Activated gamma-delta T cell (primary cell): Measurements from ENCODE around the gene RAPGEF1.

Experiments
- DNase-seq: peaks from one replicate; lab custom pipeline; 2025; lab: John Stamatoyannopoulos, UW

RAPGEF1 gene

GRCh38 chr9:131606896-131607567 is 132.8 kb downstream of the RAPGEF1 start:
- no peak for DNase-seq

GRCh38 chr9:131605770-131606590 is 133.9 kb downstream of the RAPGEF1 start:
- DNase-seq: no peak

- DNase-seq: no peak
These were observed 136.0 kb downstream of the RAPGEF1 start for GRCh38 chr9:131603711-131604439.

- no peak for DNase-seq
These were observed 136.7 kb downstream of the RAPGEF1 start for GRCh38 chr9:131603199-131603598.

- DNase-seq: no peak
These were observed 138.1 kb downstream of the RAPGEF1 start for GRCh38 chr9:131601683-131602181.

- DNase-seq: no peak
These were observed 141.8 kb downstream of the RAPGEF1 start for GRCh38 chr9:131598121-131598520.

DNA sequence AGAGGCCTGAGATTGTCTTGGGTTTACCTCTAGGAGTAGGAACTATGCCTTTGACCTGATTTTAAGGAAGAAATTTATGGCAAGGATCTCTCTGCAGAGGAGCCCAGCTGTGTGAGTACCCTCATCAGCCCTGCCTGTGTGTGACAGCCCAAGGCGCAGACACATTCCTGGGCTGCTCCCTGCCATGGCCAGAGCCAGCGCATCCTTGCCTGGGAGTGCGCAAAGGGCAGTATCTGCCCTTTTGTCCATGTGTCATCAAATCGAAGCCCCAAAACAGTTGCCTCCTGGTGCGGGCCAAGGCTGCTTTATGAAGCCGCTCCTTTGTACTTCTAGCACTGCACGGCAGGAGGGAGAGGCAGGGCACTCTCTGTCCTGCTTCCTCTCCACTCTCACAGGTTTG is 142.6 kb downstream of the RAPGEF1 start:
- DNase-seq: no peak

DNA sequence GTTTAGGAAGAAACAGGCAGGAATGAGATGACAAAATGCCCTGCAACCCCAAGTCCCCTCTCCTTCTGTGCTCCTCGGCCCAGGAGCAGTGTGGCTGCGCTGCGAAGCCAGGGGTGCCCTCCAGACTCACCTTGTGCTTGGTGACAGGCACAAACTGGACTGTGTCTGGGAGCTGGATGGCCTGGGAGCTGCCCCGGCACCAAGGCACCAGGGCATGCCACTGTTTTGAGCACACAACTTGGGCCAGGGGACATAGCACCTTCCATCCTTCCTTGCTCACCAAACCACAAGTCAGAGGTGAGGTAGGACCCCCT is 143.5 kb downstream of the RAPGEF1 start:
- no peak for DNase-seq

GRCh38 chr9:131595696-131596429 is 144.0 kb downstream of the RAPGEF1 start:
- no peak for DNase-seq

- DNase-seq: no peak
These were observed 144.8 kb downstream of the RAPGEF1 start for GRCh38 chr9:131594906-131595665.

GRCh38 chr9:131593936-131594665 is 145.8 kb downstream of the RAPGEF1 start:
- DNase-seq: no peak

DNA sequence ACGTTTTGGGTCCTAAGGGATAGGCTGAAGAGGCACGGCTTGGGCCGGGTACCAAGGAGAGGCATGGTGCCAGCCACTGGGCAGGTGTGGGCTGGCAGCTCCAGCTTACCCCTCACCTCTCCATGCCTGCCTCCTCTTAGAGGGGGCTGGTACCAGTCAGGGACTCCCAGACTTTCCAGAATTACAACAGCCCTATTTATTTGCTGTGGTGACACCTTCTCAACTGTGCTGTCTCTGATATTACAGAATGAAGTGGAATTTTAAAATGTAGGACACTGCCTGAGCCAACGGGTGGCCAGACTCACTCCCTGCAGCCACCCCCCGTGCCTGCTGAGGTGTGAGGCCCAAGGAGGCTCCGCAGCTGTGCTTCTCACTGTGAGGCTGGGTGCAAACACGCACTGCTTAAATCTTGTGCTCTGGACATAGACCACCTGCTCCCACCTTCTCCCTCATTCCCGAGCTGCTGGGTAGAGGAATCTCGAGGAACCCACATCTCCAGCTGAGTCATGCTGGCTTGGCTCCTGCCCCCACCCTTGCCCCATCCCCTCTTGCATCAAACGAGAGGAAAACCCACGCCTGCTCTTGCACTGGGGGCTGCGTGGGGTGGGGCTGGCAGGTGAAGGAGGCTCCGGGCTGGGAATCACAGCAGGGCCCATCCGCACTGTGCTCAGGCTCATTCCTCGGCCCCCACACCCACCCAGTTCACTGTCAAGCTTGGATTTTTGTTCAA is 146.6 kb downstream of the RAPGEF1 start:
- DNase-seq: no peak

DNA sequence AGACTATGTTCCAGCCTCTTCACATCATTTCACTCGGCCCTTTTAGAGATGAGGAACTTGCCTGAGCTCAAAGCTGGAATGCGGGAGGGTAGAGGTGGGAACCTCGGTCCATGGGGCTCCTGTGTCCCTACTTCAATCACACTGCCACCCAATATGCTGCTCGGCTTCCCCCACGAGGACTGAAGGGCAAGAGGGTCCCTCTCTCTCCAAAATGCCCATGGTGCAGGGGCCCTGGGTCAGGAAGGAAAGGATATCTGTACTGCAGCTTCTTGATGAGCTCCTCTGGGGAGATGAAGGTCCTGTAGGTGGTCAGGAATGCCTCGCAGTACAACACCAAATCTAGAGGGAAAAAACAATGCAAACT is 148.0 kb downstream of the RAPGEF1 start:
- no peak for DNase-seq

DNA sequence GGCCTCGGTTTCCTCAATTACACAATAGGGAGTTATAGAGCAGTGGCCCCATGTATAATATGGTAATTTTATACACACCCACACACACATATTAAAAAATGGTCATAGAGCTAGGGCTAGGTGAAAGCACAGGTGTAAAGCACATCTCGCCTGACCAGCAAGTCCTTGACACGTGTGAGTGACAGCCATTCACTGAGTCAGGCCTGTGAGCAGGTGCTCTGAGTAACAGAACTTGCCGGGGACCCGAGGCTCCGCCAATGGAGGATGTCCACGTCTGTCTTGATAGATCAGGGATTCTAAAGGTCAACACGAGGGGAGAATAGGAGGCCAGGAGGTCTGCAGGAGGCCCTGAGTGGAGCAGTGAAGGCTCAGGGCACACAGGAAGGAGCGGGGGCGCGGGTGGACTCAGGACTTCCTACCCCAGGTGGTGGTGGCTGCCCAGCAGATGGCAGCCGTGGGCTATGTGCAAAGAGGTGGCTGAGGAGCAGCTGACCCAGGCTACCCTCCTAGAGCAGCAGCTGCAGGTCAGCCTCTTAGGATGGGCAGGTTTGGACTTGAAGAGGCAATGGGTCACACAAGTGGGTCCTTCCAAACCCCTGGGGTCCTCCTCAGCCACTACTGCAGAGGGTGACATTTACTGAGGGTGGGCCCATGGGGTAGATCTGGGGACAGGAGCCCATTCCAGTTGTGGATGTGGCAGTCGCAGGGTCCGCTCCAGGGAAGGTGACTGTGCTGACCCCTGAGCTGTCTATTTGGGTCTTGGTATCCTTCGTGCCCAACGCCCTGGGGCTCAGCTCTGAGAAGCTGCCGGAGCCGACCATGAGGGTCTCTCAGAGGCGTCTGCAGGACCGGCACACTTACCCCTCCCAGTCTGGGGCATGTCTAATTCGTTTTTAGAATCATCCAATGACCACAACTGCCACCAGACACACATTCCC is 148.7 kb downstream of the RAPGEF1 start:
- DNase-seq: peak; percentile 48

DNA sequence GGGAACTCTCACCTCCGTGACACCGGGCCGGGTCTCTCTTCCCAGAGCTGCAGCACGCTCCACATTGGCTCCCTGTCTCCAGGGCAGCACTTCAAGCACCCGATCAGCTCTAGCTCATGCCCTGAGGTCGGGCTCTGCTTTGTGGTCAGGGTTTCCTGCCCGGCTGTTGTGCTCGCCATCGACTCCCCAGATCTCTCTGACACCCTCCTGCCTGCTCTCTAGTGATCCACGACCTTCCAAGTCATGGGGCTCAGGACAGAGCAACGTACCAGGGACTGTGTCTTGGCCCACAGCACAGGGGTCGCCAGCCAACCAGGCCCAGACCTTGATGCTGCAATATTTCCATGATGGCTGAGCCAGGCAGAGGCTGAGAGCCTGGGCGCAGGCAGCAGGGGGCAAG is 149.4 kb downstream of the RAPGEF1 start:
- DNase-seq: no peak

- DNase-seq: no peak
These were observed 149.9 kb downstream of the RAPGEF1 start for GRCh38 chr9:131589993-131590392.

DNA sequence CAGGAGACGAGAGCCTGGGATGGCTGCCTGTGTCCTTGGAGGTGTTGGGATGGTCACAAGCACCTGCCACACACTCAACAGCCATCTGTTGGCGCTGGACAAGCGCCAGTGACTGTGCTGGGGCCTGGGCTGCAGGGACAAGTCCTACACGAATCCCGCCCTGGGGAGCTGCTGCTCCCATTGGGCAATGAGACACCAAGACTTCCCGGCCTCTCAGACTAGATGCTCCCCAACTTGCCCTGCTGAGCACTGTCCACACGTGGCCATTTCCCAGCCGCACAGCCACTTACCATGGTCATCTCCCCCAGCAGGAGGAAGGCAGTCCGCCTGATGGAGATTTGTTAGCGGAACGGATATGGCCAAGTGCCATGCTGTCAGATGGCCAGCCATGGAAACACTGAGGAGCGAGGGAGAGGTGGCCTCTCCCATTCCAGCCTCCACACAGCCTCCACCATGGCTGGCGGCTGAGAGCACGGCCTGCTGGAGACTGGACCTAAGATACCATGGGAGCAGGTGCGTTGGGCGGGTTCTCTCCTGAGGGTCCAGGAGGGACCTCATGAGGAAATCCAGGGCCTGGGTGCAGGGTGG is 150.7 kb downstream of the RAPGEF1 start:
- no peak for DNase-seq

- no peak for DNase-seq
These were observed 151.5 kb downstream of the RAPGEF1 start for GRCh38 chr9:131588396-131588795.
